HL-60 (cell line): ENCODE data around the gene HRH1.
"Not testable (repeated sequence)": the region's sequence is repeated elsewhere in the genome, so short reads cannot be mapped to it uniquely, and the experiment has no call there.

ENCODE experiments used
- DNase-seq, 2 experiments: peaks; one replicate each; pipeline ENCODE4 v3.0.0-alpha.2; 2010 to 2020; ENCODE audit warnings: low read depth in 1 of 2, low spot score in 1 of 2
- H3K27ac ChIP-seq: fragments of 250-450 bp; sonication (Bioruptor Pico); replicated peaks from 2 replicates; pipeline ENCODE4 v1.5.1; 2020; ENCODE audit warnings: mild to moderate bottlenecking, moderate library complexity
- H3K27me3 ChIP-seq: fragments of 250-450 bp; sonication (Bioruptor Pico); 2 replicates; pipeline ENCODE4 v1.5.1; 2021; ENCODE audit warnings: mild to moderate bottlenecking, moderate library complexity; ENCODE audit not compliant: insufficient read depth, poor library complexity, severe bottlenecking
- H3K4me3 ChIP-seq: replicated peaks from 2 replicates; pipeline ENCODE4 v1.5.1; 2011; ENCODE audit warnings: mild to moderate bottlenecking, control low read depth, low read length; ENCODE audit not compliant: insufficient read depth
- CTCF ChIP-seq: IDR thresholded peaks from one replicate; pipeline ENCODE4 v1.5.1; 2011; ENCODE audit warnings: low read length, control low read depth, inconsistent platforms; ENCODE audit not compliant: insufficient read depth
- GABPA ChIP-seq: IDR thresholded peaks from 2 replicates; pipeline ENCODE4 v1.6.1; 2012; ENCODE audit warnings: low read depth
- POLR2AphosphoS5 ChIP-seq: IDR thresholded peaks from 2 replicates; pipeline ENCODE4 v1.6.1; 2012; ENCODE audit warnings: low read depth
- REST ChIP-seq: IDR thresholded peaks from 2 replicates; pipeline ENCODE4 v1.6.1; 2012; ENCODE audit warnings: low read depth; ENCODE audit not compliant: insufficient replicate concordance
- SPI1 ChIP-seq: IDR thresholded peaks from 2 replicates; pipeline ENCODE4 v1.6.1; 2012; ENCODE audit warnings: low read depth, mild to moderate bottlenecking, borderline replicate concordance

HRH1 gene

GRCh38 chr3:11251807-11252176 lies 97.5 kb downstream of the HRH1 start:
- TF ChIP-seq REST (no peak), SPI1 (no peak), GABPA (no peak), POLR2AphosphoS5 (no peak), CTCF (no peak)
- no peak overlapping the region for H3K27ac ChIP-seq

GRCh38 chr3:11254876-11255275 lies 100.6 kb downstream of the HRH1 start:
- TF ChIP-seq CTCF (no peak), GABPA (no peak), SPI1 (no peak), POLR2AphosphoS5 (no peak), REST (no peak)
- no peak for DNase-seq
- H3K27me3 ChIP-seq: no peaks in the 10 kb centered on the region
- H3K27ac ChIP-seq: no peak overlapping the region
- no peak overlapping the region for H3K4me3 ChIP-seq

More at GRCh38 chr3:11251807-11252176, 97.5 kb downstream of the HRH1 start:
- H3K27me3 ChIP-seq: no peaks in the 10 kb centered on the region
- no peak for DNase-seq
- H3K4me3 ChIP-seq: no peak overlapping the region

DNA sequence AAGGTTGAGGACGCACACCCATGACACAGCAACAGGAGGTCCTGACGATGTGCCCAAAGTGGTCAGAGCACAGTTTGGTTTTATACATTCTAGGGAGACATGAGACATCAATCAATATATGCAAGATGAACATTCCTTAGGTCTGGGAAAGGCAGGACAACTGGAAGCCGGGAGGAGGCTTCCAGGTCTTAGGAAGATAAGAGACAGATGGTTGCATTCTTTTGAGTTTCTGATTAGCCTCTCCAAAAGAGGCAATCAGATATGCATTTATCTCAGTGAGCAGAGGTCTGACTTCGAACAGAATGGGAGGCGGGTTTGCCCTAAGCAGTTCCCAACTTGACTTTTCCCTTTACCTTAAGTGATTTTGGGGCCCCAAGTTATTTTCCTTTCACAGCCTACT lies 101.2 kb downstream of the HRH1 start:
- H3K4me3 ChIP-seq, H3K27ac ChIP-seq, H3K27me3 ChIP-seq, DNase-seq: not testable (repeated sequence)

DNA sequence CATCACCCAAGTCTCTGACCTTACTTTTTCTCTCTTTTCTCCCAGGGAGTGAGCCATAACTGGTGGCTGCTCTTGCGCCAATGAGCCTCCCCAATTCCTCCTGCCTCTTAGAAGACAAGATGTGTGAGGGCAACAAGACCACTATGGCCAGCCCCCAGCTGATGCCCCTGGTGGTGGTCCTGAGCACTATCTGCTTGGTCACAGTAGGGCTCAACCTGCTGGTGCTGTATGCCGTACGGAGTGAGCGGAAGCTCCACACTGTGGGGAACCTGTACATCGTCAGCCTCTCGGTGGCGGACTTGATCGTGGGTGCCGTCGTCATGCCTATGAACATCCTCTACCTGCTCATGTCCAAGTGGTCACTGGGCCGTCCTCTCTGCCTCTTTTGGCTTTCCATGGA lies 104.7 kb downstream of the HRH1 start:
- H3K27ac ChIP-seq: no peak overlapping the region
- H3K27me3 ChIP-seq: no peaks in the 10 kb centered on the region
- no peak for DNase-seq
- no peak for TF ChIP-seq GABPA
- no peak for TF ChIP-seq CTCF
- no peak for TF ChIP-seq REST
- no peak for TF ChIP-seq POLR2AphosphoS5
- TF ChIP-seq SPI1: no peak
- H3K4me3 ChIP-seq: no peak overlapping the region
